Activated CD8-positive, alpha-beta memory T cell treated with anti-CD3 and anti-CD28 coated beads for 36 hours (primary cell): ENCODE measurements around the gene OR7G3. TPM values are rescaled to one million over a fixed set of nuclear protein-coding genes. Genes with fewer than 3 reads are reported as not detected.

ENCODE experiments used
- CTCF ChIA-PET: fragments of 350-600 bp; sonication (Branson Sonifier 250); formaldehyde crosslinking; loops from one replicate; lab custom pipeline; 2021; ENCODE audit warnings: antibody characterized with exemption; lab: Charles Lee
- POLR2A ChIA-PET: fragments of 350-600 bp; sonication (Branson Sonifier 250); formaldehyde crosslinking; loops from one replicate; lab custom pipeline; 2021; ENCODE audit warnings: antibody characterized with exemption; lab: Charles Lee
- total RNA-seq, 2 experiments: library from RNA; stranded (reverse); gene quantifications; one replicate each; pipeline ENCODE4 v1.2.3, GENCODE V29; 2021

Gene OR7G3
- total RNA-seq, 2 experiments from 2014 or later, result not detected

DNA sequence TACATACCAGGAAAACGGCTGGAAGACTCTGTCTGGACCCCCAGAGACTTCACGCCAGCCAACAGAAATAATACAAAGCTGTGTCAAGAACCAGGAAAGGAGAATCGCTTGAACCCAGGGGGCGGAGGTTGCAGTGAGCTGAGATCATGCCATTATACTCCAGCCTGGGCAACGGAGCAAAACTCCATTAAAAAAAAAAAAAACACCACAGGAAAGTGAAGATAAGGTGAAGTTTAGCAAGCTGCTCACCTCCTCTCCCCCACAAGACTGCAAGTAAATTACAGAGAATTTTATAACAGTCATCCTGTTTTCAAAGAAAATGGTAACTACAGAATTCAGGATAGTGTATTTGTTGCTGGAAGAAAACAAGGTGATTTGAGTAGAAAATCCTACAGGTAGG is 10.2 kb downstream of the OR7G3 start:
- ChIA-PET CTCF (no interaction called here), POLR2A (no interaction called here)

DNA sequence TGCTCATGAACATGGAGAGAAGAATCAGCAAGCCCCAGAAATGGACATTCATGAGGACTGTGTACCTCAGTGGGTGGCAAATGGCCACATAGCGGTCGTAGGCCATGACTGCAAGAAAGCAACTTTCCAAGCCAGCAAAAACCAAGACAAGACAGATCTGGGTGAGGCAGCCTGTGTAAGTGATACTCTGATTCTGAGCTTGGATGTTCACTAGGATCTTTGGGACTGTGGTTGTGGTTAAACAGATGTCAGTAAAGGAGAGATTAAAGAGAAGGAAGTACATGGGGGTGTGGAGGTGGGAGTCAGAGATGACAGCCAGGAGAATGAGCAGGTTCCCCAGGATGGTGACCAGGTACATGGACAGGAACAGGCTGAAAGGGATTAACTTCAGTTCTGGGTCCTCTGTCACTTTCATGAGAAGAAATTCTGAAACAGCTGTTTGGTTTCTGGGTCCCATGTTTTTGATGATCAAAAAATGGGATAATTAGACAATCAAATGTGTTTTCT is 11.4 kb downstream of the OR7G3 start, which contains the start of gene OR7G1:
OR7G1 (minus strand) TSS at position 457 of the 507 bp plus-strand sequence; CDS start at position 457, 0 bp downstream.
- ChIA-PET POLR2A (no interaction called here), CTCF (no interaction called here)

DNA sequence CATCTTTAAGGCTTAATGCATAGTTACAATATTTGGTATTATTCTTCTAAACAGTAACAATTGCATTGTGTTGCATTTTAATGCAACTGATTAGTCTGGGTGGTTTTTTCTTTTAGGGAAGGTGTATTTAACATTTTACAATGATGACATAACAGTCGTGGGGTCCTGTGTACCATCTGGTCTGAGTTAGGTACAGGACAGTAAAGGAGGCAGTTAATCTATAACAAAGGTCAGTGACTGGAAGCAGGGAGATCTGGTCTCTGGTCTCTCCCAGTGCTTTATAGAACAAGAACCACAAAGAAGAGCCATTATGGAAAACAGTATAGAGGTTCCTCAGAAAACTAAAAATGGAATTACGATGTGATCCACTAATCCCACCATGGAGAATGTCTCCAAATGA is 16.8 kb downstream of the OR7G3 start:
- ChIA-PET CTCF (no interaction called here), POLR2A (no interaction called here)

DNA sequence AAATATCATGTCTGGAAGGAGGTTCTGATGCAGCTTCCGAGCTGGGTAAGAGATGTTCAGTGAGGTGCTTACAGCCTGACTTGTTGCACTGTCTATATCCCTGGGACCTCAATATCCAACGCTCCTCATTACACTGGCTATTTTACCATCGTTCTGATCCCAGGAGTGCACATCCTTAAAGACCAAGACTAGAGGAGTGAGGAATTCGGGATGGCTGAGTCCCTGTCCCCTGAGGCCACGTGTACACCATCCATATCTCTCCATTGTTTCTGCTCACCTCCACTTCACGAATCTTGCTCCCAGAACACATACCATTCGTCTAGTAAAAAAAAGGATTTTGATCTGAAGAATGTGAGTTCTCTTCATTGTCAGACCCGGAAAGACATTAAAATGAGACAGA is 19.4 kb downstream of the OR7G3 start, which contains the start of gene OR7G2:
OR7G2 (minus strand) TSS at position 101 of the 400 bp plus-strand sequence. CDS start 4,232 bp downstream, outside the sequence.
- ChIA-PET CTCF (no interaction called here), POLR2A (no interaction called here)

DNA sequence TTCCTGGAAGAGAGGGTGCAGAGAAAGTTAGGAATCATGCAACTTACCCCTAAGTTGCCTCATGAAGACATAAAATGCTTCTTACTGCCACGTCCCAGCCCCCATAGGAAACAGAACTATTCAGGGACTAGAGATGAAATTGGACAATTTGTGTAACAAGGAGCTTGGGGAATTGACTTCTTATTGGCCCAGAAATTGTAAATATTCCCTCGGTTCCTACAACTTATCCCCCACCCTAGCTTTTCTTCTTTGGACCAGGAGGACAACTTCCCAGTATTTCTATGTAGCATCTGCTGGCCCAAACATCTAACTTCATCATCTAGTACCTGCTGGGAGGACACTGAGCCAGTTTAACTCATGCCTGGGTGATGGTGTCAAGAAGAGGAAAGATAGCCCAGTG is 40.0 kb downstream of the OR7G3 start, which contains the start of gene OR1M1:
OR1M1 (plus strand) TSS at position 301 of the 400 bp plus-strand sequence. CDS start 6,184 bp downstream, outside the sequence.
- ChIA-PET POLR2A (no interaction called here), CTCF (interaction anchor here (0.6 kb wide), 1 partner anchor 619 kb away, joined by 4 read pairs; no protein-coding TSS in a partner anchor)

DNA sequence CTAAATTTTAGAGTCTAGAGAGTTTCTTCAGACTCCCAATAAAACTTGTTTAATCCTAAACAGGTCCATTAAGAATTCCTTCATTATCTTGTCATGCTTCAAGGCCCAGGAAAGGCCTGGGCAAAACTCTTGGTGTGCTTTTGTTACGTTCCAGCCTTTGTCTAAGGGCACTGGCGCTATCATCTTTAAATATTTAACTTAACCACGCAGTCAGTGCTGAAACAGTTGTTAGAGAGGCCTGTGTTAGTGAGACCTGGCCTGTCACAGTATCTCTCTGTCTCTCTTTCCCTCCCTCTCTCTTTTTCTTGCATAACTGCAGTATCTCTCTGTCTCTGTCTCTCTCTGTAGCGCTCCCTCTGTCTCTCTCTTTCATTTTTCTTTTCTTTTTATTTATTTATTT is 48.1 kb downstream of the OR7G3 start:
- POLR2A ChIA-PET, result no interaction called here

DNA sequence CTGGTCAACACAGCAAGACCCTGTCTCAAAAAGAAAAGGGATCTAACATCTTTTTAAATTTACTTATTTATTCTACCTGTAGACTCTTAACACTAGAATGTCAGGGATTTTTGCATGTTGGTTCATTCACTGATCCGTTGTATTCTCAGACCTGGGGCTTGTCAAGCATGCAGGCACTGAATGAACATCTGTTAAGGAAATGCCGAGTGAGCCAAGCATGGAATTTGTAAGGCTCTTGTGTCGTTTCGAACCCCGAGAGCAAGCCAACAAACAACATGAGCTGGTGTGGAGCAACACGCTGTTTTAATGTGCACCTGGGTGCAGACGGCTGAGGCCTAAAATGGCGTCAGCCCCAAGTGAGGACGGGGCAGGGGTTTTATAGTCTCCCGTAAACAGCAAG is 49.8 kb downstream of the OR7G3 start:
- ChIA-PET POLR2A (no interaction called here), CTCF (no interaction called here)

More for the DNA sequence above, 48.1 kb downstream of the OR7G3 start:
- CTCF ChIA-PET, result interaction anchor here (0.6 kb wide), 1 partner anchor 10 kb away, joined by 3 read pairs; no protein-coding TSS in a partner anchor

Other genes with a start within 250 kb of the OR7G3 start
- not detected for gene MUC16, start 116.5 kb downstream of the OR7G3 start, total RNA-seq
- gene OR1M1, start 39.9 kb downstream of the OR7G3 start, total RNA-seq, result not detected
- not detected for gene OR7G2, start 19.5 kb downstream of the OR7G3 start, total RNA-seq
- gene OR7G1, start 11.2 kb downstream of the OR7G3 start, total RNA-seq, result not detected
- 10 to 100 TPM; 45.1 to 51.0 TPM for gene ZNF317, start 13.4 kb upstream of the OR7G3 start, total RNA-seq
- gene OR7D2, start 52.0 kb upstream of the OR7G3 start, total RNA-seq, result not detected
- gene OR7D4, start 92.6 kb upstream of the OR7G3 start, total RNA-seq, result not detected
- gene OR7E24, start 124.0 kb upstream of the OR7G3 start, total RNA-seq, result not detected
- 1 to 10 TPM; 4.1 to 4.3 TPM for gene ZNF699, start 182.9 kb upstream of the OR7G3 start, total RNA-seq
- 10 to 100 TPM; 10.7 to 11.2 TPM for gene ZNF559, start 197.2 kb upstream of the OR7G3 start, total RNA-seq
- under 1 TPM; 0.36 to 0.48 TPM for gene ZNF177, start 236.1 kb upstream of the OR7G3 start, total RNA-seq